GM18499 (cell line): ENCODE data around the gene ITGB4.

ENCODE experiments used
- ATAC-seq: cut with Tn5 transposase; IDR thresholded peaks from one replicate; pipeline ENCODE4 v1.9.1; 2021; ENCODE audit warnings: moderate number of reproducible peaks; ENCODE audit not compliant: insufficient read depth, unreplicated experiment

The ITGB4 gene

DNA sequence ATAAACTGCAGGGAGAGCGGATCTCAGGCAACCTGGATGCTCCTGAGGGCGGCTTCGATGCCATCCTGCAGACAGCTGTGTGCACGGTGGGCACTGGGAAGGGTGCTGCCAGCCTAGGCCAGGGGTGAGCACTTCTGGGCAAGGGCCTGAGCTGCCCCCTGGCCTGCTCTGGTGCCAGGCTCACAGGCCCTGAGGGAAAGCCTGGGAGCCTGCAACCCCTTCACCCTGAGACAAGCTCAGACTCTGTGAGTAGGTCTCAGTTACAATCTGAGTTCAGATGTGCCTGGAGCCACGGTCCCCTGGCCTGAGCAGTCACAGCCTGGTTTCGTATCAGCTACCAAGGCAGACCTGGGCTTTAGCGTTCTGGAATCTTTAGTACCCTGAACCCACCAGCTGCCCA is 8.1 kb downstream of the ITGB4 start:
- ATAC-seq, result no peak

DNA sequence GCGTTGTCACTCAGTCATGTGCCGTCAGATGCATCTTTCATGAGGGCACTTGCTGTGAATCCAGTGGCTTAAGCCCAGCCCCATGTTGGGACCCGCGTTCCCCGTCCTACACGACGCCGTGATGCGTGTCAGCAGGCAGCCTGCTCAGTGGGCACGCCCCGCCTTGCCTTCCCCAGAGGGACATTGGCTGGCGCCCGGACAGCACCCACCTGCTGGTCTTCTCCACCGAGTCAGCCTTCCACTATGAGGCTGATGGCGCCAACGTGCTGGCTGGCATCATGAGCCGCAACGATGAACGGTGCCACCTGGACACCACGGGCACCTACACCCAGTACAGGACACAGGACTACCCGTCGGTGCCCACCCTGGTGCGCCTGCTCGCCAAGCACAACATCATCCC is 8.8 kb downstream of the ITGB4 start:
- no peak for ATAC-seq

DNA sequence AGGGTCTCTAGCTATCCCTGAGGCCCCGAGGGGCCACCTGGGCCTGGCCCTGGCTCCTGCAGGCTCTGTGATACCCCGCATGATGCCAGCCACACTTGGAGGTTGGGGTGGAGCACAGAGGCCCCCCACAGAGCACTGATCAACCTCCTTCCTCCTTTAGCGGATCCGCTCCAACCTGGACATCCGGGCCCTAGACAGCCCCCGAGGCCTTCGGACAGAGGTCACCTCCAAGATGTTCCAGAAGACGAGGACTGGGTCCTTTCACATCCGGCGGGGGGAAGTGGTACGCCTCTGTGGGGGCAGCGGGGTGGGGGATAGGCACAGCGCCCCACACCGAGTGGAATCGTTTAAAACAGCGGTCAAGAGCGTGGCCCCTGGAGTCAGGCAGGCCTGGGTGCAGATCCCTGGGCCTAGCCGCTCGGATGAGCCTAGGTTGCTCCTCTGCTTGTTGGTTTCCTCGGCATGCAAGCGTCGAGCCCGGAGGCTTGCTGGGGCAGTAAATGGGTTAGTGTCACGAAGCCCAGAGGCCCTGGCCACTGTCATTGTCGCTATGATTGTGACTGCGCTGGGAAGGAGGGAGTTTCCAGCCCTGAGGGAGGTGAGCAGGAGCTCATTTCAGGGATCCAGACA is 9.9 kb downstream of the ITGB4 start:
- no peak for ATAC-seq

DNA sequence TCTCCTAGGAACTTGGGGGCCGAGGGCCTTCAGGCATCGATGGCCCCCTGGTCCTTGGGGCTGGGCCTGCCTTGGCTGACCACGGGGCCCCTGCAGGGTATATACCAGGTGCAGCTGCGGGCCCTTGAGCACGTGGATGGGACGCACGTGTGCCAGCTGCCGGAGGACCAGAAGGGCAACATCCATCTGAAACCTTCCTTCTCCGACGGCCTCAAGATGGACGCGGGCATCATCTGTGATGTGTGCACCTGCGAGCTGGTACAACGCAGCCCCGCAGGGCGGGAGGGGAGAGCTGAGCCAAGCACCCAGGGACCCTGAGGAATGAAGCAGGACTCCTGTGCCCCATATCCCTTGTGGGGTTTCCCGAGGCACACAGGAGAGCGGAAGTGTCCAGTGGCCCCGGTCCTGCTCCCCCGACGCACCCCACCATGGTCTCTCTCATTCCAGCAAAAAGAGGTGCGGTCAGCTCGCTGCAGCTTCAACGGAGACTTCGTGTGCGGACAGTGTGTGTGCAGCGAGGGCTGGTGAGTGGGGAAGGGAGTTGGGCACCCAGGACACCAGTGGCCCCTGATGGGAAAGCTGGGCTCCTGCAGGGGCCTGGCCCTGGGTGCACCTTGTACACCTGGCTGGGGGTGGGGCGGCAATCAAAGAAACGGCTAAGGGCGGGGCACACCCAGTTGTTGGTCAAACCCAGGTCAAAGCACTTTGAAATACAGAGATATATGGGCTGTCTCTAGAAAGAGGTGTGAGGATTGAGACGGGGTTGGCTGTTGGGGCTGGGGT is 10.6 kb downstream of the ITGB4 start:
- ATAC-seq, result no peak

DNA sequence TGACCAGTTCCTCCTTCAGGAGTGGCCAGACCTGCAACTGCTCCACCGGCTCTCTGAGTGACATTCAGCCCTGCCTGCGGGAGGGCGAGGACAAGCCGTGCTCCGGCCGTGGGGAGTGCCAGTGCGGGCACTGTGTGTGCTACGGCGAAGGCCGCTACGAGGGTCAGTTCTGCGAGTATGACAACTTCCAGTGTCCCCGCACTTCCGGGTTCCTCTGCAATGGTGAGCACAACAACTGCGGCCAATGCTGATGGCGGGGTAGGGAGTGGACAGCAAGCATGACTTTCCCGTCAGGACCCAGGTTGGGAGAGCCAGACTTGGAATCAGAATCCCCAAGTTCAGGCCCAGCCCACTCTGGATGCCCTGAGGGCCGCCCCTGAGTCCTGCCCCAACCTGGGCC is 12.2 kb downstream of the ITGB4 start:
- ATAC-seq, result no peak

DNA sequence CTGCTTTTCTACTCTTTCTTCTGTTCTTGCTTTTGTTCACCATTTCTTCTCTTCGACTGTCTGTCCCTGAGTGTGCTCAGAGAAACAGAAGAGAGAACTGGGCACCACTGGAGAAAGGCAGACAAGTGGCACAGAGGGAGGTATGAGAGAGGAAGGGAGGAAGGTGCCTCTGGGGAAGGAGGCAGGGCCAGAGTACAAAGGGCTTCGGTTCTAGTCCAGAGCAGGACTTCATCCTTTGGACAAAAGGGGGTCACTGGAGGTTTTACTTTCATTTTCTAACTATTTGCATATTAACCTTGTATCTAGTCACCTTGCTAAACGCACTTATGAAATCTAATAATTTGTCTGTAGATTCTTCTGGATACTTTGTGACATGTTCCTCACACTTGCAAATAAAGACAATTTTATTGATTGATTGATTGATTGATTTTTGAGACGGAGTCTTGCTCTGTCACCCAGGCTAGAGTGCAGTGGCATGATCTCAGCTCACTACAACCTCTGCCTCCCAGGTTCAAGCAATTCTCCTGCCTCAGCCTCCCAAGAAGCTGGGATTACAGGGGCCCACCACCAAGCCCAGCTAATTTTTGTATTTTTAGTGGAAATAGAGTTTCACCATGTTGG is 13.5 kb downstream of the ITGB4 start:
- no peak for ATAC-seq

DNA sequence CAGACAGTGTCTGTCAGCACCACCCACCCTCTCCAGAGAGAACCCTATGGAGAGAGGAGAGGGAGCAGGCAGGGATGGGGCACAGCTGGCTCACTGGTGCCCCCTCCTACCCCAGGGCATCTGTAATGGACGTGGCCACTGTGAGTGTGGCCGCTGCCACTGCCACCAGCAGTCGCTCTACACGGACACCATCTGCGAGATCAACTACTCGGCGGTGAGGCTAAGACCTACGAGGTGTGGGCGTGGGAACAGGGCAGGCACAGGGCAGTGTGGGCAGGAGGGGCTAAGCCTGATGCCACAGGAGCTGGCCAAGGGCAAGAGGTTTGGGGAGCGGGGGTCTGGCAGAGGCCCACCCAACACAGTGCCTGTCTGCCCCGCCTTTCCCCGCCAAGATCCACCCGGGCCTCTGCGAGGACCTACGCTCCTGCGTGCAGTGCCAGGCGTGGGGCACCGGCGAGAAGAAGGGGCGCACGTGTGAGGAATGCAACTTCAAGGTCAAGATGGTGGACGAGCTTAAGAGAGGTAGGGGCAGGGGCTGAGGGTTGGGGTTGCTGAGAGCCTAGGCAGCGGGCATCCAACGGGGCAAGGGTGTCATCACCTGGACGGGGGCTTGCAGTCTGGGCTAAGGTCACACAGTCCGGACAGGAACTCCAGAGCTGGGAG is 15.0 kb downstream of the ITGB4 start:
- ATAC-seq, result no peak

DNA sequence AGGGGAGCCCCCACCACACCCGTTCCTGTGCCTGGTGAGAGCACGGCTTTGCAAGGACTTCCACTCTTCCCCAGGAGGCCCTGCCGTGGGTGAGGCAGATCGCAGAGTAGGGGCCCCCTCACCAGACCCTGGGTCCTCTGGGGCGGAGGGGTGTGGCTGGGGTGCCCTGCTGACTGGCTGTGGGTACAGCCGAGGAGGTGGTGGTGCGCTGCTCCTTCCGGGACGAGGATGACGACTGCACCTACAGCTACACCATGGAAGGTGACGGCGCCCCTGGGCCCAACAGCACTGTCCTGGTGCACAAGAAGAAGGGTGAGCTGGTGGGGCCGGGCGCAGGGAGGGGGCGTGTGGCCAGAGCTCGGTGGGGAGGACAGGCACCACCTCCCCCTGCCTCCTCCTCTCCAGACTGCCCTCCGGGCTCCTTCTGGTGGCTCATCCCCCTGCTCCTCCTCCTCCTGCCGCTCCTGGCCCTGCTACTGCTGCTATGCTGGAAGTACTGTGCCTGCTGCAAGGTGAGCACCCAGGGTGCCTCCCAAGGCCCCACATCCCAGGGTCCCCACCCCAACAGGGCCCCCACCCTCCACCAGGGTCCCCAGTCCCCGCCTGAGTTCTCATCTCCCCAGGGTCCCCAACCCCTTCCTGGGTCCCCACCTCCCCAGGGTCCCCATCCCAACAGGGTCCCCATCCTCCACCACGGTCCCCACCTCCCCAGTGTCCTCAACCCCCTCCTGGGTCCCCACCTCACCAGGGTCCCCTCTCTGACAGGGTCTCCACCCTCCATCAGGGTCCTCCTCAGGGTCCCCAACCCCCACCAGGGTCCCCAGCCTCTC is 16.1 kb downstream of the ITGB4 start:
- ATAC-seq, result no peak

DNA sequence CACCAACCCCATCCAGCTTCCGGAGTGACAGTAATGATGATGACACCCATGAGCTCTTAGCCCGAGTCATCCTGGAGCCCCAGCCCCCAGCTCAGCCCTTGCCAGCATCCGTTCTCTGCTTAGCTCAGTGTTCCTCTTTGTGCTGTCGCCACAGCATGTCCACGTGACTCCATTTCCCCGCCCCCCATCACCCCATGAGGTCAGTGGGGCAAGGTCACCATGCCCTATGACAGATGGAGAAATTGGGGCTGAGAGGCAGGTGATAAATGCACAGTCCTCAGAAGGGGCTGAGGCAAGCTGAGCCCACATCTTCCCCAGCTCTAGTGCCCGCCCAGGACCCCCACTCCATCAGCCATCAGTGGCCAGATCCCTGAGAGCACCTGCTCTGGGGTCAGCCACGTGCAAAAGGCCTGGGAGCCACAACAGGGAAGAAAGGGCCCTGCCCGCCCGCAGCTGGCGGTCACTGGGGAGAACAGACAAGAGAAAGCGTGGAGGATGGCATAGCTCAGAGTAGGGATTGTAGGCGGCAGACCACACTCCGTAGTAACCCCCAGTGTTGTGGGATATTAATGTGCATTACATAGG is 17.1 kb downstream of the ITGB4 start:
- ATAC-seq, result no peak

DNA sequence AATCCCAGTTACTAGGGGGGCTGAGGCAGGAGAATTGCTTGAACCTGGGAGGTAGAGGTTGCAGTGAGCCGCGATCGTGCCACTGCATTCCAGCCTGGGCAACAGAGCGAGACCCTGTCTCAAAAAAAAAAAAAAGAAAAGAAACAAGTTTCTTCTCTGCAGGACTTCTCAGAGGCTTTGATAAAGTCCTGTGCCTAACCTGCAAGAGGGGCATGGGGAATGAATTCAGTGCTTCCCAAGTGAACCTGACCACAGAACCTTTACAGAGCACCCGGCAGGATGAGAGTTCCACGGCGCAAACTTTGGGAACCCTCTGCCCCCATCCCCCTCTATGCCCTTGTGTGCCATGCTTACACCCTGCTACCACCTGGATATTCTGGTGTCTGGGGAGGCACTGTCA is 17.9 kb downstream of the ITGB4 start:
- no peak for ATAC-seq

DNA sequence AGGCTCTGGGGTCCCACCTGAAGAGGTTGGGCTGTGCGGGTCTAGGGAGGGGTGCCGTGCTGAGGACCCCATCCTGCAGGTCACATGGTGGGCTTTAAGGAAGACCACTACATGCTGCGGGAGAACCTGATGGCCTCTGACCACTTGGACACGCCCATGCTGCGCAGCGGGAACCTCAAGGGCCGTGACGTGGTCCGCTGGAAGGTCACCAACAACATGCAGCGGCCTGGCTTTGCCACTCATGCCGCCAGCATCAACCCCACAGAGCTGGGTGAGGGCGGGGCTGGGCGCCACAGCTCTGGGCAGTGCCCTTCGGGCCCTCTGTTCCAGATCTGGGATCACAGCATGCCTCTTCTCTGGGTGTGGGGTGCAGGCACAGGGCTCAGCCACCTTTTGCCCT is 18.5 kb downstream of the ITGB4 start:
- ATAC-seq, result no peak

DNA sequence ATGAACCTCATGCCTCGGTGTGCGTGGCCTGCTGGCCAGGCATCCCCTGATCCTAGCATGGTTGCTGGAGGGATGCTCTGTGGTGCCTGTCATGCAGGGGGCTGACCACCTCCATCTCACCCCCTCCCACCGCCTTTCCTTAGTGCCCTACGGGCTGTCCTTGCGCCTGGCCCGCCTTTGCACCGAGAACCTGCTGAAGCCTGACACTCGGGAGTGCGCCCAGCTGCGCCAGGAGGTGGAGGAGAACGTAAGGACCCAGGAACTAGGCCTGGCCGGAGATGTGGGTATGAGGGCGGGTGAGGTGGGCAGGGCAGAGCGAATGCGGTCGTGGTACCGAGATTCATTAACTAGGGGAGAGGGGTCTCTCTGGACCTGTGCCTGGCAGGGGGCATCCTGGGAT is 19.0 kb downstream of the ITGB4 start:
- no peak for ATAC-seq

DNA sequence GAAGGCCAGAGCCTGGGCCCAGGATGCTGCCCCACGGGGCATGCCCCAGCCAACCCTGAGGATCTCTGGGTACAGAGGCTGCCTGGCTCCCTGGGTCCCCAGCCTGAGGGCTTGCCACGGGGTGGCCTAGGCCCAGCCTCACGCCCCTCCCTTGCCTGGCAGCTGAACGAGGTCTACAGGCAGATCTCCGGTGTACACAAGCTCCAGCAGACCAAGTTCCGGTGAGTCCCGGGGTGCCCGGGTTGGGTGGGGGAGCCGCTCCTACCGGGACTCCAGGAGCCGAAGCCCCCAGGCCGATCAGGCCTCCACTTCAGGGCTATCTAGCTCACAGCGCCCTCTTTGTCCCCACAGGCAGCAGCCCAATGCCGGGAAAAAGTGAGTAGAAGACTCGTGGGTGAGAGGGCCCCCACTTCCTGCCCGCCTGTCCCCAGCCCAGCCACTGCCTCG is 19.4 kb downstream of the ITGB4 start:
- no peak for ATAC-seq

DNA sequence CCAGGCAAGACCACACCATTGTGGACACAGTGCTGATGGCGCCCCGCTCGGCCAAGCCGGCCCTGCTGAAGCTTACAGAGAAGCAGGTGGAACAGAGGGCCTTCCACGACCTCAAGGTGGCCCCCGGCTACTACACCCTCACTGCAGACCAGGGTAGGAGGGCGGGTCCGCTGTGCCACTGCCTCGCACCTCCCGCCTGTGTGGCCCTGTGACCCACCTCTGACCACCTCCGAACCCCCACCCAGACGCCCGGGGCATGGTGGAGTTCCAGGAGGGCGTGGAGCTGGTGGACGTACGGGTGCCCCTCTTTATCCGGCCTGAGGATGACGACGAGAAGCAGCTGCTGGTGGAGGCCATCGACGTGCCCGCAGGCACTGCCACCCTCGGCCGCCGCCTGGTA is 21.1 kb downstream of the ITGB4 start:
- ATAC-seq, result no peak

DNA sequence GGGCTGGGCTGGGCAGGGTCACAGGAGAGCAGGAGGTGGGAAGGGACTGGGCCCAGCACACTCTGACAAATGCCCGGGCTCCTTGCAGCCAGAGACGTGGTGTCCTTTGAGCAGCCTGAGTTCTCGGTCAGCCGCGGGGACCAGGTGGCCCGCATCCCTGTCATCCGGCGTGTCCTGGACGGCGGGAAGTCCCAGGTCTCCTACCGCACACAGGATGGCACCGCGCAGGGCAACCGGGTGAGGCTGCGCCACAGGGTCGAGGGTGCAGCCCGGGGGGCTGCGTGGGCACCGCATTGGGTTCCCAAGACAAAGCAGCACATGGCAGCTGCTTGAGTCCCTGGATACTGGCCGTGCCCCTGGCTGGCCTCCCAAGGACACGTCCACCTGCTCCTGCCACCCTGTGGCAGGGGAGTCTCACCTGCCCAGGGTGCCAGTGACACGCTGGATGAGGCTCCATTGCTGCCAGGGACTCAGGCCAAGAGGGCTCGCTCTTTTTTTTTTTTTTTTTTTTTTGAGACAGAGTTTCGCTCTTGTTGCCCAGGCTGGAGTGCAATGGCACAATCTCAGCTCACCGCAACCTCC is 22.5 kb downstream of the ITGB4 start:
- ATAC-seq, result no peak

DNA sequence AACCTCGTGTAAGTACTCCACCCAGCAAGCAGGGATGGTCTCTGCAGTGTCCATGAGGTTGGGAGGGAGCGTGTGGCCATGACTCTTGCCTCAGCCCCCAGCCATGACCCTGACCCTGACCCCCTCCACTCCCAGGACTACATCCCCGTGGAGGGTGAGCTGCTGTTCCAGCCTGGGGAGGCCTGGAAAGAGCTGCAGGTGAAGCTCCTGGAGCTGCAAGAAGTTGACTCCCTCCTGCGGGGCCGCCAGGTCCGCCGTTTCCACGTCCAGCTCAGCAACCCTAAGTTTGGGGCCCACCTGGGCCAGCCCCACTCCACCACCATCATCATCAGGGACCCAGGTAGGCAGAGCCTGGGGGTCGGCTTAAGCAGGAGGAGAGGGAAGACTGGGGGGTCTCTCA is 27.4 kb downstream of the ITGB4 start:
- no peak for ATAC-seq

DNA sequence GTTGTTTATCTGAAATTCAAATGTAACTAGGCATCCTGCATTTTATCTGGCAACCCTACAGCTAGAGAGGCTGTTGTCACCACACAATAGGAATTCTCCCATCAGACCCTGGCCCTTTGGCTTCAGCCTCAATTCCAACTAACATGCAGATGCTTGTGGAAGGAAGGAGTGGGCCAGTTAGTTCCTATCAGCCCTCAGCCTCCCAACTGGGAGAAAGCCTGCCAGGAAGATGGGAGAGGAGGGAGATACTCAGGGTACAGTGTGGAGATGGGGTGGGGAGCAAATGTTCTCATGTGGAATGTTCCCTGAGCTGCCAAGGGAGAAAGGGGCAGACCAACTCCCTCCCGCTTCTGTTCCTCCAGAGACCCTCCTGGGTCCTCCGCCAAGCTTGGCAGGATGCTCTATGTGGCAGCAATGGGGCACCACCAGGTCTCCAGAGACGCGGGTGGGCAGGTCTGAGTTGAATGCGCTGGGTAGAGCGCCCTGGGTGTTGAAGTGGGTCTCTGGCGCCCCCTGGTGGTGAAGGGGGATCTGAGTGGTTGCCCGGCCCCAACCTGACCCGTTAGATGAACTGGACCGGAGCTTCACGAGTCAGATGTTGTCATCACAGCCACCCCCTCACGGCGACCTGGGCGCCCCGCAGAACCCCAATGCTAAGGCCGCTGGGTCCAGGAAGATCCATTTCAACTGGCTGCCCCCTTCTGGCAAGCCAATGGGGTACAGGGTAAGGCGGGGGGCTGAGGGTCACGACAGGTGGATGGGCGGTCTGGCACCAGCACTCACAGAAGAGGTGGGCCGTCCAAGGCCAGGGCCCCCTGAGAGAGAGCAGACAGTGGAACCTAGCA is 28.5 kb downstream of the ITGB4 start:
- ATAC-seq, result no peak

DNA sequence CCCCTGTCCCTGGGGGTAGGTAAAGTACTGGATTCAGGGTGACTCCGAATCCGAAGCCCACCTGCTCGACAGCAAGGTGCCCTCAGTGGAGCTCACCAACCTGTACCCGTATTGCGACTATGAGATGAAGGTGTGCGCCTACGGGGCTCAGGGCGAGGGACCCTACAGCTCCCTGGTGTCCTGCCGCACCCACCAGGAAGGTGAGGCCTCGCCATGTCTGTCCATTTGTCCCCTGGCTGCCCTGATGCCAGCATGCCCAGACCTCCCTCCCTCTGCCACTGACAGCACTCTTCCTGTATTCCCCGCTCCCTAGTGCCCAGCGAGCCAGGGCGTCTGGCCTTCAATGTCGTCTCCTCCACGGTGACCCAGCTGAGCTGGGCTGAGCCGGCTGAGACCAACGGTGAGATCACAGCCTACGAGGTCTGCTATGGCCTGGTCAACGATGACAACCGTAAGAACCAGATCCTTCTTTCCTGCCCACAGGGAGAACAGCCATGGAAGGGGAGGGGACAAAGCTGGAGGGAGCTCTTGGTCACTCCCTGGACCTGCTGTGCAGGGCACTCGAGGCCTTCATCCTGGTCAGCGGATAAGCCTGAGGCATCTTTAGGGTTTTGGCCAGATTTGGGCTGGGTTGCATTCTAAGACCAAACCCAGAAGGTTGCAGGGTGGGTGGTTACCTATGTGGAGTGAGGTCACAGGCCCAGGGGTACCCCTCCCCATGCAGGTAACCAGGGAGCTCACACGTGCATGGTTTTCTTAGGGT is 29.6 kb downstream of the ITGB4 start:
- no peak for ATAC-seq
